SK-N-MC (cell line): ENCODE measurements around the gene PDCD7.

ENCODE experiments used
- EZH2 ChIP-seq: fragments of 200-600 bp; sonication (generic); IDR thresholded peaks from one replicate; pipeline ENCODE4 v1.6.1; 2017; ENCODE audit warnings: antibody characterized with exemption
- FOXP2 ChIP-seq: optimal IDR thresholded peaks from 2 replicates; pipeline ENCODE3; 2011; ENCODE audit warnings: mild to moderate bottlenecking, moderate library complexity; ENCODE audit not compliant: insufficient read depth; ENCODE audit errors: extremely low read length, control extremely low read depth
- POLR2AphosphoS5 ChIP-seq: IDR thresholded peaks from 2 replicates; pipeline ENCODE4 v1.6.1; 2012; ENCODE audit warnings: mild to moderate bottlenecking, low read depth, low read length, borderline replicate concordance

- TF ChIP-seq EZH2 (no peak), POLR2AphosphoS5 (no peak), FOXP2 (no peak)
These were observed 46.2 kb downstream of the PDCD7 start for GRCh38 chr15:65087411-65087810.
